HG03378 (cell line): Measurements from ENCODE around the gene ACTMAP.

Source experiments
- ATAC-seq: cut with Tn5 transposase; IDR thresholded peaks from one replicate; pipeline ENCODE4 v1.9.1; 2021; ENCODE audit warnings: mild to moderate bottlenecking, moderate library complexity; ENCODE audit not compliant: unreplicated experiment

Gene ACTMAP

DNA sequence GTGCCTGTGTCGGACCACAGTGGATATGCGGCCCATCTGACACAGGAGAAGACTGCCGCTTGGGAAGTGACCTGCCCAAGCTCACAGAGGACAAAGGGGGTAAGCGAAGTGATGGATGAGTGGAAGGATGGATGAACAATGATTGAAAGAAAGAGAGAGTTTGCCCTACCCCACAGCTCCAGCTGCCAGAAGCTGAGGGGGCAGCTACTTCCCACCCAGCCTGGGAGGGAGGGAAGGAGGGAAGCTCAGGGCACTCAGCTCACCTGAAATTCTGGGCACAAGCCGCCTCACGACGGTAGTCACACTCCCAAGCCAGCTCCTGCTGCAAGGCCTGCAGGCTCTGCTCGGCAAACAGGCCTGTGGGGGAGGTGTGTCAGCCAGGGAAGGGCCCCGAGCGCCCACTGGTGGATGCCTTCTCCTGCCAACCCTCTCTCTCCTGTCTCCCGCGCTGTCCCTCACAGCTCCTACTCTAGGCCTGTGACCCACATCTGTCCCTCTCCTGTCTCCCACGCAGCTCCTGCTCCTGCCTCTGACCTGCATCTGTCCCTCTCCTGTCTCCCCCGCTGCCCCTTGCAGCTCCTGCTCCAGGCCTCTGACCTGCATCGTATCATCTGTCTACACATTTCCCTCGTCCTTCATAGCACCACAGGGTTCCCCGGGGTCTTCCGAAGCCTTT, 47.8 kb downstream of the ACTMAP start:
- ATAC-seq: no peak

GRCh38 chr19:40701758-40702157, 48.5 kb downstream of the ACTMAP start:
- no peak for ATAC-seq

DNA sequence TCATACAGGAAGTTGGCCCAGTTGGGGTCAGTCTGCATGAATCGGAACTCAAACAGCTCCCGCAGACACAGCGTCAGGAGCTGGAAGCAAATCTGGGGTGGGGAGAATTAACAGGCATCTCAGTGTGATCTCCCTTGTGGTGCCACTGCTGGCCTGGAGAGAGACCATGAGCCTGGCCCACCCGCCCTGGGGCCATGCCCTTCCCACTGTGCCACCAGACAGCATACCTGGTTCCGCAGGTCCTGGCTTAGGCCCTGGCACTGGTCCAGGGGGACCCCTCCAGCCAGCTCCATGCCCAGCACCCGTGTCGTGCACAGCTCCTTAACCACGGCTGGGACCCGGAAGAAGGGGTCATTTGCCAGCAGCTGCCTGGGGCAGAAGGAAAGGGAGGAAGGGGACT, 50.2 kb downstream of the ACTMAP start:
- no peak for ATAC-seq

GRCh38 chr19:40697007-40697406, 53.3 kb downstream of the ACTMAP start:
- no peak for ATAC-seq

DNA sequence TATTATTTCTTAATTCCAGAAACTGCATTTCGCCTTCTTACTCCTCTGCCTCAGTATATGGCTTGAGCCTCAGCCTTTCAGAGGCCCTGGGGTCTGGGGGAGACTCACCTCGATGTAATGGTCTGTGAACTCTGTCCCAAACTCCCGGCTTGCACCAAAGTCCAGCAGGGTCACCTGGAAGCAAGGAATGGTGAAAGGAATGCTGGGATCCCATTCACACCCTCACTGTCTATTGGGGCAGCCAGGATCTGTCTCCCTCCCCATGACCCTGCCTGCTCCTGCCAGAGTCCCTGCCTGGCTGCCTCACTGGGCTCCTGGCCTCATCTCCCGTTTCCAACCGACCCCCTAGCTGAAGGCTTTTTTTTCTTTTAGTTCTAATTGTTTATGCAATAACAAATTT, 54.4 kb downstream of the ACTMAP start:
- no peak for ATAC-seq

GRCh38 chr19:40693896-40694295, 56.4 kb downstream of the ACTMAP start:
- no peak for ATAC-seq

GRCh38 chr19:40693150-40693788, 57.0 kb downstream of the ACTMAP start:
- no peak for ATAC-seq

DNA sequence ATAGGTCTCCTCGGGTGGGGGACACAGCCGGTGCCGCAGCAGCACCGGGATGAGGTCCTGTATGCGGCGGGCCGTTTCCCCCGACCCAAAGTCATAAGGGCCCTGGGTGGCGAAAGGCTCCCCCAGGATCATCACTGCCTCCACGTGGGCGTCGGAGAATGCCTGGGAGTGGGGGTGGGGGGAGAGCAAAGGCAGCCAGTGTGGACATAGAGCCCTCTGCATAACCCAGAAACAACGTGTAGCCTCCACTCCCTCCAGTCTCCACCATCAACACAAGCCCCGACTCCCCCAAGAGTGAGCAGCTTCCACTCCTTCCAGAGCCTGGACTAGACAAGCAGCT, 58.1 kb downstream of the ACTMAP start:
- no peak for ATAC-seq

- no peak for ATAC-seq
Measured at GRCh38 chr19:40691421-40692211, 58.7 kb downstream of the ACTMAP start.
